ENCODE results near the gene ABCB1. TPM values are rescaled to one million over a fixed set of nuclear protein-coding genes. Genes with fewer than 3 reads are reported as not detected.

Gene ABCB1
- polyA plus RNA-seq, 1 experiment = 2.9 TPM

DNA sequence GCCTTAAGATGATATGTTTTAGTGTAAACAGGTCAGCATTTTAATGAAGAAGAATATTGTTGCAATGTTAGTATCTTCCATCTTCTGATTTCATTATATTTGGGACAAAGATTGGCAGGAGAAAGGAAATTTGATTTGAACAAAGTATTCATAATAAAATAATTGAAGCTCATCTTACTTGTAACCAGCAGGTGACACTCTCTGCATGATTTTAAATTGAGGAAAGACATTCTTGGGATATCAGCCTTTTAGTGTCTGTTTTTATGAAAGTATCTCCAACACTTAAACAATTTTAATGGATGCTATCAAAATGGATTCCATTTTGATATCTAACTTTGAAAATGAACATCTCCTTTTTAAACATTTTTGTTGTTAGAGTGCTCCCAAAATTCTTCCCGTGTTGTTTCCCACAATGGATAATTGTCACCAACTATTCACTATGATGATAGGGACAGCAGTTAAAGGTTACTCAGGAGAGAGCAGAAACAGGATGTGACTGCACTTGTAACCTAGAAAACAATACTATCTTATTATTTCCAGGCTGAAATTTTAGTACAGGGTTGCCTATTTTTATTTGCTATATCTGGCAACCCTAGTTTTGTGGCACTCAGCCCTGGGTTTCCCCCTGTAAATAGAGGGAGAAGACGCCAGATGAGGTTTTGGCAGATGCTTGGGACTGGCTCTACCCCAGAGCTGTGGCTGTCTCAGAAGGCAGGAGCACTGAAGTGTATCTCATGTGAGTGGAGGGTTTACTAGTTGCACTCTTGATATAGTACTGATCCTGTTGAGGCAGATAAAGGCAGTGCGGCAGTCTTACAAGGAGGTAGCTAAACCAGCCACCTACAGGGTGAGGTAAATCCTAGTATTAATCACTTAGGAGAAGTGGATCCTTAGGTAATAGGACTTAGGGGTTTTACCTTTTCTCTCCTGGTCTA is 94.2 kb downstream of the ABCB1 start:
- H3K27ac ChIP-seq (ENCODE audit: low read depth, low read length) = no peak overlapping the region
- POLR2A ChIA-PET = no interaction called here
- no peak overlapping the region for H3K4me3 ChIP-seq (ENCODE audit: low read depth, low read length)
- H3K9me3 ChIP-seq (ENCODE audit: control insufficient read depth, insufficient read depth, low read length) = no peaks in the 10 kb centered on the region
- CTCF ChIA-PET = interaction anchor here (0.6 to 4.3 kb wide), 27 partner anchors 7 to 664 kb away, joined by 3 to 66 read pairs (median 4); partner anchors contain the start of gene ABCB1
- TF ChIP-seq, protein P1, sequence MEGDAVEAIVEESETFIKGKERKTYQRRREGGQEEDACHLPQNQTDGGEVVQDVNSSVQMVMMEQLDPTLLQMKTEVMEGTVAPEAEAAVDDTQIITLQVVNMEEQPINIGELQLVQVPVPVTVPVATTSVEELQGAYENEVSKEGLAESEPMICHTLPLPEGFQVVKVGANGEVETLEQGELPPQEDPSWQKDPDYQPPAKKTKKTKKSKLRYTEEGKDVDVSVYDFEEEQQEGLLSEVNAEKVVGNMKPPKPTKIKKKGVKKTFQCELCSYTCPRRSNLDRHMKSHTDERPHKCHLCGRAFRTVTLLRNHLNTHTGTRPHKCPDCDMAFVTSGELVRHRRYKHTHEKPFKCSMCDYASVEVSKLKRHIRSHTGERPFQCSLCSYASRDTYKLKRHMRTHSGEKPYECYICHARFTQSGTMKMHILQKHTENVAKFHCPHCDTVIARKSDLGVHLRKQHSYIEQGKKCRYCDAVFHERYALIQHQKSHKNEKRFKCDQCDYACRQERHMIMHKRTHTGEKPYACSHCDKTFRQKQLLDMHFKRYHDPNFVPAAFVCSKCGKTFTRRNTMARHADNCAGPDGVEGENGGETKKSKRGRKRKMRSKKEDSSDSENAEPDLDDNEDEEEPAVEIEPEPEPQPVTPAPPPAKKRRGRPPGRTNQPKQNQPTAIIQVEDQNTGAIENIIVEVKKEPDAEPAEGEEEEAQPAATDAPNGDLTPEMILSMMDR (IDR thresholded peaks at IDR 0.05; ENCODE audit: low read depth, low read length) = peak; percentile 54
- H3K27me3 ChIP-seq (ENCODE audit: control insufficient read depth, insufficient read depth, low read length) = no peaks in the 10 kb centered on the region
- DNase-seq (ENCODE audit: low read depth, low spot score) = peak; percentile 15

DNA sequence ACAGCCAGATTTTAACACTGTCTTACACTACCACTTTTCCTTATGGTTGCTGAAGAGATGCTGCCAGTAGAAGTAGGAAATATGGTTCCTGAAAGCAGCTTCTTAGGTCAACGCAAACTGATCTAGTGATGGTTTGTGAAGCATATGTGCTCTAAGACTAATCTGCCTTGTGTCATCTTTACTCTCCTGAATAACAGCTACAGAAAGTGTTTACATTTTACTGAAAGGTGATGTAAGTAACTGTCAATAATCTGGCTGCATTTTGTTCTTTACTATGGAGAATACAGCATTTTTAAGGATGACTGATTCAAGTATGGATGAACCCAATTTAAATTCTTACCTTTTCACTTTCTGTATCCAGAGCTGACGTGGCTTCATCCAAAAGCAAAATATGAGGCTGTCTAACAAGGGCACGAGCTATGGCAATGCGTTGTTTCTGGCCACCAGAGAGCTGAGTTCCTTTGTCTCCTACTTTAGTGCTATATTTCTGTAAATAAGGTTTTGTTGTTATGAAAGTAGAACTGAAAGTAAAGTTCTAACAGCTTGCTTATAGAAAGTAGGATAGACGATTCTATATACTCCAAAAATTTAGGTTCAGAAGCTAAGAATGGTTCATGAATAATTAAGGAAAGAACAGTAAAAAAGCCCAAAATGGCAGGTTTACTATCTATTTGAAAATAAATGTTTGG is 95.0 kb downstream of the ABCB1 start:
- H3K27ac ChIP-seq (ENCODE audit: low read depth, low read length) = no peak overlapping the region
- DNase-seq (ENCODE audit: low read depth, low spot score) = no peak
- no peaks in the 10 kb centered on the region for H3K27me3 ChIP-seq (ENCODE audit: control insufficient read depth, insufficient read depth, low read length)
- TF ChIP-seq, protein P1 (IDR thresholded peaks at IDR 0.05; ENCODE audit: low read depth, low read length) = no peak
- ChIA-PET CTCF (interaction anchor here (0.6 to 4.3 kb wide), 29 partner anchors 8 to 664 kb away, joined by 3 to 66 read pairs (median 4); partner anchors contain the start of gene ABCB1), POLR2A (no interaction called here)
- H3K9me3 ChIP-seq (ENCODE audit: control insufficient read depth, insufficient read depth, low read length) = no peaks in the 10 kb centered on the region
- H3K4me3 ChIP-seq (ENCODE audit: low read depth, low read length) = no peak overlapping the region

DNA sequence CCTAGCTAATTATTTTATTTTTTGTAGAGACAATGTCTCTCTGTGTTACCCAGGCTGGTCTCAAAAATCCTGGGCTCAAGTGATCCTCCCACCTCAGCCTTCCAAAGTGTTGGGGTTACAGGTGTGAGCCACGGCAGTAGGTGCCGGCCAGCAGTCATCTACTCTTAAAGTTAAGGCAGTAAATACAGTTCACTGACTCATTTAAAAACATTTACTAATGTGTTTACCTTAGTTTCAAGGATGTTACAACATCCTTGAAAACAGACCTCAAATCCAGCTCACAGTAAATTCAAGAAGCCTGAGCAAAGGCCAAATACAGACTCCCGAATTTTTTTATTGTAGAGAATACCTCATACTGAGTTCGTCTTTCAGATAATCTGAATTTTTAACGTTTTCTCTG is 95.6 kb downstream of the ABCB1 start:
- POLR2A ChIA-PET = no interaction called here
- no peak overlapping the region for H3K27ac ChIP-seq (ENCODE audit: low read depth, low read length)
- H3K27me3 ChIP-seq (ENCODE audit: control insufficient read depth, insufficient read depth, low read length) = no peaks in the 10 kb centered on the region
- CTCF ChIA-PET = interaction anchor here (0.6 to 4.3 kb wide), 12 partner anchors 8 to 607 kb away, joined by 3 to 66 read pairs (median 5); partner anchors contain the start of gene ABCB1
- H3K4me3 ChIP-seq (ENCODE audit: low read depth, low read length) = no peak overlapping the region
- DNase-seq (ENCODE audit: low read depth, low spot score) = no peak
- no peaks in the 10 kb centered on the region for H3K9me3 ChIP-seq (ENCODE audit: control insufficient read depth, insufficient read depth, low read length)
- TF ChIP-seq, protein P1 (IDR thresholded peaks at IDR 0.05; ENCODE audit: low read depth, low read length) = no peak

DNA sequence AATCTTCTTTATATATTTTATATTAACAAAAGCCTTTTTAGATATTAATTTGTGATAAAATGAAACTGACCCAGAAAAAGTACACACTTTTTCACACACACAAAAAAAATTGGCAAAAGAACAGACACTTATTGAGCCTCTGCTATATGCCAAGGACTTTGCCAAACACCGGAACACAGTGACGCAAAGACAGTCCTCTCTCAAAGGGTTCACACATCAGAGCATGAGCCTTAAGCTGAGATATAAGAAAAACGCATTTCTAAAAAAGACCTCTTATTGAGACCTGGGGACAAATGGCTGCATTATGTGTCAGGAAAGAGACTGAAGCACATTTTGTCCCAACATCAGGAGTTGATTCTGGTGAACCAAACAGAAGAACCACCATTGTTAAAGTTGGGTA is 101.2 kb downstream of the ABCB1 start:
- no peak overlapping the region for H3K4me3 ChIP-seq (ENCODE audit: low read depth, low read length)
- H3K9me3 ChIP-seq (ENCODE audit: control insufficient read depth, insufficient read depth, low read length) = no peaks in the 10 kb centered on the region
- ChIA-PET POLR2A (no interaction called here), CTCF (no interaction called here)
- TF ChIP-seq, protein P1 (IDR thresholded peaks at IDR 0.05; ENCODE audit: low read depth, low read length) = no peak
- no peaks in the 10 kb centered on the region for H3K27me3 ChIP-seq (ENCODE audit: control insufficient read depth, insufficient read depth, low read length)
- H3K27ac ChIP-seq (ENCODE audit: low read depth, low read length) = no peak overlapping the region
- DNase-seq (ENCODE audit: low read depth, low spot score) = no peak

DNA sequence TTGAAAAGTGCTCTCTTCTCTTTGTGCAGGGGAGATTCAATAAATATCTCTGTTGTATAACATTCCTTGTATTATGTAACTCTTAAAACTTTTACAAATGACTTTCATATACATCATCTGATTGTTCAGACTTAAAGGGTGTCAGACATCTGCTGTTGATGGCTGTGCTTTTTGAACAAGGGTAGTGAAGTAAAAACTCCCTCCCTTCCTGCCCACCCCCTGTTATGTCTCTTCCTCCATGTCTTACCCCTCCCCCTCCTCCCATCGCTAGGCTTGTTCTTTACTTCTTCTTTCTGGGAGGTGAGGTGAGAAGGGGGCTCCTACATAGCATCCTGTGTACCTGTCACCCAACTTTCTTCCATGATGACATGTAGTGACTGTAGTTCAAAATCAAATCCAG is 101.8 kb downstream of the ABCB1 start:
- ChIA-PET CTCF (no interaction called here), POLR2A (no interaction called here)
- Histone ChIP-seq H3K9me3 (ENCODE audit: control insufficient read depth, insufficient read depth, low read length) (no peaks in the 10 kb centered on the region), H3K4me3 (ENCODE audit: low read depth, low read length) (no peak overlapping the region), H3K27ac (ENCODE audit: low read depth, low read length) (no peak overlapping the region), H3K27me3 (ENCODE audit: control insufficient read depth, insufficient read depth, low read length) (no peaks in the 10 kb centered on the region)
- no peak for DNase-seq (ENCODE audit: low read depth, low spot score)
- TF ChIP-seq, protein P1 (IDR thresholded peaks at IDR 0.05; ENCODE audit: low read depth, low read length) = no peak
